H9 (cell line): ENCODE measurements around the gene AANAT. TPM values are rescaled to one million over a fixed set of nuclear protein-coding genes. Genes with fewer than 3 reads are reported as not detected.

ENCODE experiments used
- DNase-seq: peaks from one replicate; pipeline ENCODE4 v3.0.0-alpha.2; 2017
- H2AFZ ChIP-seq: one replicate; pipeline ENCODE4 v1.6.1; 2013; ENCODE audit warnings: mild to moderate bottlenecking, low read length, control low read depth, moderate library complexity
- H2AK5ac ChIP-seq: 2 replicates; pipeline ENCODE4 v1.6.1; 2013; ENCODE audit warnings: low read length, control low read depth, mixed read lengths; ENCODE audit not compliant: insufficient read length
- H2BK120ac ChIP-seq: one replicate; pipeline ENCODE4 v1.6.1; 2013; ENCODE audit warnings: low read depth, mild to moderate bottlenecking, low read length, control low read depth, inconsistent platforms; ENCODE audit not compliant: poor library complexity, severe bottlenecking
- H2BK12ac ChIP-seq: 2 replicates; pipeline ENCODE4 v1.6.1; 2013; ENCODE audit warnings: low read length, control low read depth, mixed read lengths, low read depth; ENCODE audit not compliant: insufficient read length
- H2BK15ac ChIP-seq: 2 replicates; pipeline ENCODE4 v1.6.1; 2013; ENCODE audit warnings: low read depth, low read length, control low read depth
- H2BK20ac ChIP-seq: one replicate; pipeline ENCODE4 v1.6.1; 2013; ENCODE audit warnings: low read depth, mild to moderate bottlenecking, low read length, control low read depth, inconsistent platforms; ENCODE audit not compliant: poor library complexity, severe bottlenecking
- H2BK5ac ChIP-seq: 2 replicates; pipeline ENCODE4 v1.6.1; 2013; ENCODE audit warnings: low read length, control low read depth, mixed read lengths; ENCODE audit not compliant: insufficient read length
- H3K14ac ChIP-seq: 2 replicates; pipeline ENCODE4 v1.6.1; 2013; ENCODE audit warnings: low read length, control low read depth; ENCODE audit not compliant: insufficient read depth
- H3K18ac ChIP-seq: 2 replicates; pipeline ENCODE4 v1.6.1; 2013; ENCODE audit warnings: low read depth, mild to moderate bottlenecking, mixed read lengths, low read length, control low read depth; ENCODE audit not compliant: insufficient read length
- H3K23ac ChIP-seq: 2 replicates; pipeline ENCODE4 v1.6.1; 2013; ENCODE audit warnings: low read length, control low read depth, mixed read lengths, low read depth; ENCODE audit not compliant: insufficient read length
- H3K23me2 ChIP-seq: 2 replicates; pipeline ENCODE4 v1.6.1; 2013; ENCODE audit warnings: low read depth, mild to moderate bottlenecking, mixed read lengths, low read length, control low read depth; ENCODE audit not compliant: insufficient read length, poor library complexity, severe bottlenecking
- H3K27ac ChIP-seq: 2 replicates; pipeline ENCODE4 v1.5.1; 2013; ENCODE audit warnings: low read length, control low read depth, mixed read lengths, low read depth; ENCODE audit not compliant: insufficient read length
- H3K27me3 ChIP-seq: 2 replicates; pipeline ENCODE4 v1.6.1; 2013; ENCODE audit warnings: low read length, control low read depth, inconsistent platforms; ENCODE audit not compliant: insufficient read depth
- H3K4ac ChIP-seq: 2 replicates; pipeline ENCODE4 v1.6.1; 2013; ENCODE audit warnings: low read depth, mild to moderate bottlenecking, control low read depth, inconsistent platforms, low read length, moderate library complexity
- H3K4me1 ChIP-seq: 2 replicates; pipeline ENCODE4 v1.6.1; 2013; ENCODE audit warnings: low read length, control low read depth, inconsistent platforms; ENCODE audit not compliant: insufficient read depth
- H3K4me2 ChIP-seq: 2 replicates; pipeline ENCODE4 v1.6.1; 2013; ENCODE audit warnings: low read length, control low read depth, mixed read lengths; ENCODE audit not compliant: insufficient read length, insufficient read depth
- H3K56ac ChIP-seq: 2 replicates; pipeline ENCODE4 v1.6.1; 2013; ENCODE audit warnings: low read depth, mild to moderate bottlenecking, mixed read lengths, low read length, control low read depth; ENCODE audit not compliant: insufficient read length
- H3K79me1 ChIP-seq: 2 replicates; pipeline ENCODE4 v1.6.1; 2013; ENCODE audit warnings: low read depth, mild to moderate bottlenecking, moderate library complexity, low read length, control low read depth, inconsistent platforms; ENCODE audit not compliant: insufficient read depth, poor library complexity, severe bottlenecking
- H3K79me2 ChIP-seq: 2 replicates; pipeline ENCODE4 v1.6.1; 2013; ENCODE audit warnings: low read length, control low read depth, inconsistent platforms; ENCODE audit not compliant: insufficient read depth
- H3K9ac ChIP-seq: 2 replicates; pipeline ENCODE4 v1.6.1; 2013; ENCODE audit warnings: low read length, control low read depth, mixed read lengths; ENCODE audit not compliant: insufficient read length; ENCODE audit errors: extremely low read depth
- H3K9me3 ChIP-seq: one replicate; pipeline ENCODE4 v1.6.1; 2013; ENCODE audit warnings: low read depth, low read length, inconsistent platforms; ENCODE audit not compliant: control insufficient read depth
- H3T11ph ChIP-seq: one replicate; pipeline ENCODE4 v1.6.1; 2013; ENCODE audit warnings: mild to moderate bottlenecking, low read length, control low read depth, inconsistent platforms
- H4K20me1 ChIP-seq: one replicate; pipeline ENCODE4 v1.6.1; 2013; ENCODE audit not compliant: control insufficient read depth, insufficient read length, insufficient read depth
- H4K5ac ChIP-seq: 2 replicates; pipeline ENCODE4 v1.6.1; 2013; ENCODE audit warnings: low read depth, mild to moderate bottlenecking, mixed read lengths, low read length, control low read depth; ENCODE audit not compliant: insufficient read length
- H4K8ac ChIP-seq: replicated peaks from 2 replicates; pipeline ENCODE4 v1.6.1; 2013; ENCODE audit warnings: low read length, control low read depth, mixed read lengths, low read depth; ENCODE audit not compliant: insufficient read length
- H4K91ac ChIP-seq: 2 replicates; pipeline ENCODE4 v1.6.1; 2013; ENCODE audit warnings: low read depth, mild to moderate bottlenecking, moderate library complexity, mixed read lengths, low read length, control low read depth; ENCODE audit not compliant: insufficient read length
- H3K27ac Mint-ChIP-seq, 3 experiments: 2 replicates in 2 of 3; 3 replicates in 1 of 3; pipeline ENCODE4 v1.8.0; 2020 to 2021; ENCODE audit warnings: mixed read lengths in 3 of 3, mild to moderate bottlenecking in 1 of 3, moderate library complexity in 1 of 3
- H3K27me3 Mint-ChIP-seq: 2 replicates; pipeline ENCODE4 v1.8.0; 2021; ENCODE audit warnings: low read depth, mild to moderate bottlenecking, moderate library complexity, mixed read lengths
- H3K36me3 Mint-ChIP-seq, 3 experiments: 2 replicates in 2 of 3; 3 replicates in 1 of 3; pipeline ENCODE4 v1.8.0; 2020 to 2021; ENCODE audit warnings: low read depth in 3 of 3, mixed read lengths in 3 of 3; ENCODE audit not compliant: insufficient read depth in 1 of 3
- H3K4me1 Mint-ChIP-seq, 2 experiments: 2 replicates each; pipeline ENCODE4 v1.8.0; 2020; ENCODE audit warnings: mixed read lengths in 2 of 2
- H3K4me3 Mint-ChIP-seq, 2 experiments: 2 replicates in 1 of 2; 3 replicates in 1 of 2; pipeline ENCODE4 v1.8.0; 2020 to 2021; ENCODE audit warnings: mild to moderate bottlenecking in 2 of 2, mixed read lengths in 2 of 2, moderate library complexity in 1 of 2
- H3K9me3 Mint-ChIP-seq, 2 experiments: 2 replicates in 1 of 2; 3 replicates in 1 of 2; pipeline ENCODE4 v1.8.0; 2020; ENCODE audit warnings: mild to moderate bottlenecking in 2 of 2, mixed read lengths in 2 of 2, moderate library complexity in 1 of 2
- WGBS: extraction: QIAGEN DNeasy Blood & Tissue Kit; methylation state at CpG from one replicate; pipeline ENCODE4 v1.1.7; 2013; ENCODE audit warnings: missing lambda C conversion rate, low lambda C conversion rate, mixed read lengths; ENCODE audit not compliant: insufficient read length; ENCODE audit errors: extremely low coverage; 5-methylcytosine and 5-hydroxymethylcytosine counted together
- total RNA-seq: library from RNA; stranded (reverse); gene quantifications from 2 replicates; pipeline ENCODE4 v1.2.1, GENCODE V29; 2021
- TF ChIP-seq, protein P1 (sequence below): fragments of 200-600 bp; sonication (generic); conservative IDR thresholded peaks from 3 replicates; pipeline ENCODE4 v1.8.0; 2021; ENCODE audit warnings: antibody characterized with exemption, mild to moderate bottlenecking

The AANAT gene
- total RNA-seq, 1 experiment from 2014 or later, result 0.55 TPM

DNA sequence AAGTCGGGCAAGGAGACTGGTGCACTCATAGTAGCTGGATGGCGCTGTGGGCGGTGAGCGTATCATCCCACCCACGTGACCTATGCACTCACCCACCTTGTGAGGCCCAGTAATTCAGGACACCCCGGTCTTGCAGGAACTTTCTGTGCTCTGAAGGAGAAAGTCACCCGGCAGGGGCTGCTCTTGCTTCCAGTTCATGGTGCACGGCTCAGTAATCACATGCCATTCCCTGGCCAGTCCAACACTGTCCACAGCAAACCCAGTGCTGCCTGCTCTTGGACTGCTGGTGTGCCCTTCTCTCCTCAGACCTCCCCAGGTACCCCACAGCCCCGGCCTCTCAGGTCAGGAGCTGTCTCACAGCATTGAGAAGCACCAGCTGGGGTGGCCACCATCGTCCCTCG lies 50.2 kb downstream of the AANAT start:
- Histone ChIP-seq H3K56ac (no peak overlapping the region), H3K27ac (no peak overlapping the region), H3K9ac (no peak overlapping the region), H2BK15ac (no peak overlapping the region), H3K4me1 (no peaks in the 10 kb centered on the region), H3T11ph (no peak overlapping the region), H2BK12ac (no peak overlapping the region), H3K4ac (no peak overlapping the region), H4K91ac (no peak overlapping the region), H3K18ac (no peak overlapping the region), H3K23me2 (no peaks in the 10 kb centered on the region), H2BK5ac (no peak overlapping the region), H4K8ac (no peak overlapping the region), H3K4me2 (no peak overlapping the region), H3K79me2 (no peaks in the 10 kb centered on the region; the same call in 1 of the 2 replicates), H3K79me1 (no peaks in the 10 kb centered on the region), H4K20me1 (no peaks in the 10 kb centered on the region), H3K23ac (no peak overlapping the region), H2BK20ac (no peak overlapping the region), H2BK120ac (no peak overlapping the region), H3K27me3 (no peaks in the 10 kb centered on the region), H3K9me3 (no peaks in the 10 kb centered on the region), H3K14ac (no peak overlapping the region; the same call in 1 of the 2 replicates), H4K5ac (no peak overlapping the region), H2AFZ (no peak overlapping the region), H2AK5ac (no peak overlapping the region)
- peaks cover 19% of the 10 kb centered on the region for H3K27me3 Mint-ChIP-seq
- DNase-seq, result no peak
- H3K4me3 Mint-ChIP-seq, result no peak overlapping the region
- no peaks in the 10 kb centered on the region for H3K36me3 Mint-ChIP-seq
- H3K27ac Mint-ChIP-seq, result no peak overlapping the region
- TF ChIP-seq, protein P1, sequence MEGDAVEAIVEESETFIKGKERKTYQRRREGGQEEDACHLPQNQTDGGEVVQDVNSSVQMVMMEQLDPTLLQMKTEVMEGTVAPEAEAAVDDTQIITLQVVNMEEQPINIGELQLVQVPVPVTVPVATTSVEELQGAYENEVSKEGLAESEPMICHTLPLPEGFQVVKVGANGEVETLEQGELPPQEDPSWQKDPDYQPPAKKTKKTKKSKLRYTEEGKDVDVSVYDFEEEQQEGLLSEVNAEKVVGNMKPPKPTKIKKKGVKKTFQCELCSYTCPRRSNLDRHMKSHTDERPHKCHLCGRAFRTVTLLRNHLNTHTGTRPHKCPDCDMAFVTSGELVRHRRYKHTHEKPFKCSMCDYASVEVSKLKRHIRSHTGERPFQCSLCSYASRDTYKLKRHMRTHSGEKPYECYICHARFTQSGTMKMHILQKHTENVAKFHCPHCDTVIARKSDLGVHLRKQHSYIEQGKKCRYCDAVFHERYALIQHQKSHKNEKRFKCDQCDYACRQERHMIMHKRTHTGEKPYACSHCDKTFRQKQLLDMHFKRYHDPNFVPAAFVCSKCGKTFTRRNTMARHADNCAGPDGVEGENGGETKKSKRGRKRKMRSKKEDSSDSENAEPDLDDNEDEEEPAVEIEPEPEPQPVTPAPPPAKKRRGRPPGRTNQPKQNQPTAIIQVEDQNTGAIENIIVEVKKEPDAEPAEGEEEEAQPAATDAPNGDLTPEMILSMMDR, result no peak
- H3K9me3 Mint-ChIP-seq, result no peaks in the 10 kb centered on the region; a peak in 1 of 5 replicates
- WGBS, result no CpG with 5 or more reads among the region's 11 CpGs
- peaks cover 0 to 12% of the 10 kb centered on the region in 2 experiments; a peak in 3 of 4 replicates for H3K4me1 Mint-ChIP-seq
